T-helper 2 cell treated with Interferon-gamma antibody and Interleukin-4, amounts not matched to agents 100 ng/mL and 5 ng/mL, for 36 hours (primary cell): ENCODE results near the gene BCL11A. TPM values are rescaled to one million over a fixed set of nuclear protein-coding genes. Genes with fewer than 3 reads are reported as not detected.

Experiments used
- intact Hi-C: fragments of 100-400 bp; cut with micrococcal nuclease; formaldehyde crosslinking; loops from one replicate; pipeline ENCODE4 v1.15.1; 2023
- total RNA-seq: library from RNA; stranded (reverse); gene quantifications from 2 replicates; pipeline ENCODE4 v1.2.3, GENCODE V29; 2022

Gene BCL11A
- total RNA-seq, 1 donor from 2014 or later = 0.05 TPM

DNA sequence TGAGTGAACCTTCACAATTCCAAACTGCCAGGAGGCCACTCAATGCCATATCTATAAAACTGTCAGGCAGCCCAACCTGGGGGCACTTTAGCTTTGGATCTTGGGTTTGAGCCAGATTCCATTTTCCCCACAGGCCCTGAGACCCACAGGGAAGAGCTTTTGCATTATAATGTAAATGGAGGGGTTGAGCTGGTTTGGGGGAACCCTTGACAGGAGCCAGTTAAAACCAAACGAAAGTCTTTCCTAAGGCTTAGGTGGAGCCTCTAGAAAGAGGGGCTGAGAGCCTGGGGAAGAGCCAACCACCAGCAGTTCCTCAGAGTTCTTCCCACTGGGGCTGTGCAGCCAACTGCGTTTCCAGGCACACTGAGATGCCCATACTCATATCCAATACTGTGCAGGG lies 42.7 kb downstream of the BCL11A start:
- intact Hi-C loops = no loop called here

DNA sequence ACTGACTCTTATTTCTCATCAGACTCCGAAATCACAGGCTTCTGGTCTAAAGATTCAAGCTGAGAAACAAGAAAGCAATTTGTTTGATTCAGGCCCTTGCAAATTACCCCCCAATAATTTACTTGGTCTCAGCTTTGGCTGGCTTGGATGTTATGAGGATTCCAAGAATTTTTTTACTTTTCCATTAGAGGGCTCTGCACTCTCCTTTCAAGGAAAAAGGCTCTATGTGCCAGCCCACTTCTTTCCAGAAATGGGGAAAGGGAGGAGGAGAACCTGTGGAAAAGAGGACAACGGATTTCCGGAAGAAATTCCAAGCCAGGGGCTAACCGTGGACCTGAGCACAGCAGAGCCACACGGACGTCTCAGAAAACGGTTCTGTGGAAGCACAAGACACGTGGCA lies 44.4 kb downstream of the BCL11A start:
- intact Hi-C loops = no loop called here

- intact Hi-C loops = no loop called here
Observed at GRCh38 chr2:60508339-60508917, 45.0 kb downstream of the BCL11A start.

DNA sequence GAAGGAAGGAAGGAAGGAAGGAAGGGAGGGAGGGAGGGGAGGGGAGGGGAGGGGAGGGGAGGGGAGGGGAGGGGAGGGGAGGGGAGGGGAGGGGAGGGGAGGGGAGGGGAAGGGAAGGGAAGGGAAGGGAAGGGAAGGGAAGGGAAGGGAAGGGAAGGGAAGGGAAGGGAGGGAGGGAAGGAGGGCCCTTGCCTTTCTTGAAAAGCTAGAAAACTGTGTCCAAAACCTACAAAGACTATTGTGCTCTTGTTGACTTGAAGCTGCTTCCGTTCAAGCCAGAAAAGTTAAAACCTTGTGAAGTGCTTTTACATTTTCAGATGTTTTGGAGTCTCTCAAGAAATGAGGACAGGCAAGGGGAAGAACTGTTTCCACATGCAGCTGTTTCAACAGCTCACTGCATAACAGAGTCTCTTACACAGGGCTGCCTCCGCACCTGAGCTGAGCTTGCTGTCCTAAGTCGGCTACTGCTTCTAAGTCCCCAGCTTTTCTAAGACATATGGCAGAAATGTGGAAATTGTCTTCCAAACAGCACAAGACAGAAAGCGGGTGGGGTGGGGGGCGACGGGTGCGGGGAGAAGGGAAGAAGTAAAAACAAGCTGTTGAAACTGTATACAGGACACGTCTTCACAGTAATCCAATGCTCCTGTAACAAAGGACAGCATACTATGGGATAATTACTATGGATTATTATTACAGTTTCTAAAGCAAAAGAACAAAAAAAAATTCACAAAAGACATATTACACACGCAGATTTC lies 46.1 kb downstream of the BCL11A start:
- intact Hi-C loops = no loop called here

GRCh38 chr2:60505880-60506260 lies 47.6 kb downstream of the BCL11A start:
- intact Hi-C loops = no loop called here

GRCh38 chr2:60505240-60505879 lies 48.1 kb downstream of the BCL11A start:
- intact Hi-C loops = no loop called here

GRCh38 chr2:60504049-60504448 lies 49.4 kb downstream of the BCL11A start:
- intact Hi-C loops = no loop called here

- intact Hi-C loops = no loop called here
Observed at GRCh38 chr2:60502144-60502543, 51.3 kb downstream of the BCL11A start.

DNA sequence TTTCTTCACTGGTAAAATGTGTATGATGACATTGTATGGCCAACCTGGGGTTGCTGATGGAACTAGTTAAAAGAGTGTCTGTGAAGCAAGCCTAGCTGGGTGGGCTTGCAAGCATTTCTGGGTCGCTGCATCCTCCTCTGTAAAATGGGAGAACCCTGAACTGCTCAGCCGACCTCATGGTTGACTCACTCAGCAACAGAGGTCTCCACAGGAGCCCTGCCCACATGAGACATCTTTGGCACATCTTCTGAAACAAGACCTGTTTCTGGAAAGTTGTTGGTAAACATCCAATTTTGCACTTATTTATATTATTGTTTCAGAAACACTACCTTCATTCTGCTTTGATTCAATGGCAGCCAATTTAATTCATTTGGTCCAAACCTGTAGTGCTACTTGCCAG lies 52.6 kb downstream of the BCL11A start:
- intact Hi-C loops = no loop called here

DNA sequence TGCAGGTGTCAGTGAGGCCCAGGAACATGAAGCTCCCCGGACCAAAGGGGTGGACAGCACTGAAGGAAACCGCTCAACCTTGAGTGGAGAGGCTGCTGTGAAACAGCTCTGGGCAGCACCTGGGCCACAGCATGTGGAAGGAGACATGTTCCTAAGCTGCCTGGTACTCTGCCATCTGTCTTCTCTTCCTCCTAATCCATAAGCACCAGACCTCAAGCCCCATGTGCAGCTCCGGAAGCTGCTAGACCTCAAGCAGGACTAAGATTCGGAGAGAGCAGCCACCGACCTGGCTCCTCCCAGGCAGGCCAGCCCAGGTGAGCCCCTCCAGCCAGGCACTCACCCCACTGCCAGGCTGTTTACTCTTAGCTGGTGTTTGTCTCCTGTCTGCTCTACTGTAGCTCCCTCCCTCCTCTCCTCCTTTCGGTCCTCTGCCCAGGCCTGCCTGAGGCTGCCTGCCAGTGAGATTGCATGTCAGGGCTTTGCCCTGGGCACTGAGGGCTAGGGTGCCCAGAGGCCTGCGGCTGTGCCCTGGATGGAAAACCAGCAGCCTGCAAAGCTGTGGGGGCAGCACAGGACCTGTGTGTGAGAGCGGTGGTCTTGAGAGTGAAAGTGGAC lies 53.7 kb downstream of the BCL11A start:
- intact Hi-C loops = no loop called here

DNA sequence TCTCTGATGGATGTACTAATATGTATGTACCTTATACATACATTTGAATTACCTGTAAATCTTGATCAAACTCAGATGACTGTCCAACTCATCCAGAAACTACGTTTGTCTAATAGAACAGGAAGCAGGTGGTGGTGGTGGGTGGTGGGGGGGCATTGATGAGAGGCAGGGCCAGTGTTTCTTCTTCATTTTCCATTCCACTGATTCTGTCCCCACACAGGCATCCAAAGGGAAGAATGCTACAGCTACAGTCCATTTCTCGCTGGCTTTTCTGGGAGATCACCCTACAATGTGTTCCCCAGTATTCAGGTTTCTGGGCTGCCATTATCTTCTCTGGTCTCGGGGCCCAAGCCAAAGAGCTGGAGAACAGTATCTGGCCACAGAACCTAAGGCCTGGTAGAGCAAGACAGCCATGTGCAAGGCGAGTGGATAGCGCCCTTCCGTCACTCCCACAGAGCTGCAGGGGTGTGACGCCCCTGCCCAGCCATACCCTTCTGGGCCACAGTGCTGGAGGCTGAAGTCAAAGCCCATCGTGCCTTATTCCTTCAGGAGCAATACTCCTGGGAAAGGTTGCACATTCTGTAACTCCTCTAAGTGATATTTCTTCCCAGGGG lies 54.5 kb downstream of the BCL11A start:
- intact Hi-C loops = no loop called here

DNA sequence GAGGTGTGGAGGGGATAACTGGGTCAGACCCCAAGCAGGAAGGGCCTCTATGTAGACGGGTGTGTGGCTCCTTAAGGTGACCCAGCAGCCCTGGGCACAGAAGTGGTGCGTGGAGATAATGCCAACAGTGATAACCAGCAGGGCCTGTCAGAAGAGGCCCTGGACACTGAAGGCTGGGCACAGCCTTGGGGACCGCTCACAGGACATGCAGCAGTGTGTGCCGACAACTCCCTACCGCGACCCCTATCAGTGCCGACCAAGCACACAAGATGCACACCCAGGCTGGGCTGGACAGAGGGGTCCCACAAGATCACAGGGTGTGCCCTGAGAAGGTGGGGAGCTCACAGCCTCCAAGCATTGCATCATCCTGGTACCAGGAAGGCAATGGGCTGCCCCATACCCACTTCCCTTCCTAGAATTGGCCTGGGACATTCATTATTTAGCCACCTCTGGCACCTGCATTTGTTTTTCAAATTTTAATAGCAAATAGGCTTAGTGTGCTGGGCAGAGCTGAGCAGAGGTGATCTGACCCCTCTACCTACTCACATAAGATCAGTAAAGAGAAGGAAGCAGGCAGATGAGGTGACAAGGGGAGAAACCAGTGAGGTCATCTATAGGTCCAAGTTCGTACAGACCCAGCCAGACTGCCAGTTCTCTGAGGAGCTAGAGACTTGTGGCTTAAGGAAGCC lies 55.2 kb downstream of the BCL11A start:
- intact Hi-C loops = no loop called here

DNA sequence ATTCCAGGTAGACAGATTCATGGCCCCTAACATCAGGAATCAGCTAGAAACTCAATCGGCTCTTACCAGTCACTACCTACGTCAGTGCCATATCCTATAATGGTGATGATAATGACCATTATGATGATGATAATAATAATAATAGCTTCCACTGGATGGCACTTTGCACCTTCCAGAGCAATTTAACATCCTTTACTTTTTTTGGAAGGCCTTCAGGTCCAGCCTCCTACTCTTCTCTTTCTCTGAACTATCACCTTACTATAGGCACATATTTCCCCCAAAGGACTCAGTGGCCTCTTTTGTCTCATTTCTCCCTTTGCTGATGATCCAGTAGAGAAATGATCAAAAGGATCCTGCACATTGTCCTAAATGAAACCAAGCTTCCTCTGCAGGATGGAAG lies 56.0 kb downstream of the BCL11A start:
- intact Hi-C loops = no loop called here

- intact Hi-C loops = no loop called here
Observed at GRCh38 chr2:60496956-60497355, 56.5 kb downstream of the BCL11A start.

DNA sequence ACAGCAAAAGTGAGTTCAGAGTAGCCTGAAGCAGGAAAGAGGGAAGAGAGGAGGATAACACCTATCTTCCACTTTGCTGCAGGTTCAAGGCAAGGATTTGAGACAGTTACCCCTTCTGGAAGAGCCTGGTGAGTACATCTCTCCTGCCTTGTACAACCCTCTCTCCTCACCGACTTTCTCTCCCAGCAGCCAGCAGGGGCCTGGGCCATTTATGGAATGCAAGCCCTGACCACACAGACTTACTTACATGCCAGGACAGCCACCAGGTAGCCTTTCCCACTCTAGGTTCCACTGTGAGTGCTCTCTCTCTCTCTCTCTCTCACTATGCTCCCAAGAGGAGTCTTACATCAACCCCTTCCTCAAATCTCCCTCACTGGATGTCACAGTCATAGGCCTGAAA lies 57.0 kb downstream of the BCL11A start:
- intact Hi-C loops = no loop called here

DNA sequence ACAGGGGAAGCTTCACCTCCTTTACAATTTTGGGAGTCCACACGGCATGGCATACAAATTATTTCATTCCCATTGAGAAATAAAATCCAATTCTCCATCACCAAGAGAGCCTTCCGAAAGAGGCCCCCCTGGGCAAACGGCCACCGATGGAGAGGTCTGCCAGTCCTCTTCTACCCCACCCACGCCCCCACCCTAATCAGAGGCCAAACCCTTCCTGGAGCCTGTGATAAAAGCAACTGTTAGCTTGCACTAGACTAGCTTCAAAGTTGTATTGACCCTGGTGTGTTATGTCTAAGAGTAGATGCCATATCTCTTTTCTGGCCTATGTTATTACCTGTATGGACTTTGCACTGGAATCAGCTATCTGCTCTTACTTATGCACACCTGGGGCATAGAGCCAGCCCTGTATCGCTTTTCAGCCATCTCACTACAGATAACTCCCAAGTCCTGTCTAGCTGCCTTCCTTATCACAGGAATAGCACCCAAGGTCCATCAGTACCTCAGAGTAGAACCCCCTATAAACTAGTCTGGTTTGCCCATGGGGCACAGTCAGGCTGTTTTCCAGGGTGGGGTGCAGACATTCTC lies 58.3 kb downstream of the BCL11A start:
- intact Hi-C loops = no loop called here

GRCh38 chr2:60493804-60494387 lies 59.6 kb downstream of the BCL11A start:
- intact Hi-C loops = no loop called here

DNA sequence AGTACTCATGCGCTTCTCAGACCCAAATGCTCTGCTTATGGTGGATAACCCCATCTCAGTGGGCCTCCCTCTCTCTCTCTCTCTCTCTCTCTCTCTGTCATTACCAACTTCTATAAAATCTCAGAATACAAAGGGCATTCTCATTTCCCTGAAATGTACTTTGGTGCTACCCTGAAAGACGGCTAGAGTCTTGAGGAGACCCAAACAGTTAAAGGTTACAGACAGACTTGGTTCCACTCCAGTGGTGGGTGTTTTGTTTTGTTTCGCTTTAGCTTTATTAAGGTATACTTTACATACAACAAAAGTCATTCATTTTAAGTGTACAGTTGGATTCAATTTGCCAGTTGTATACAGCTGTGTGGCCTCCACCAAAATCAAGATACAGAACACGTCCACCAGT lies 60.9 kb downstream of the BCL11A start:
- intact Hi-C loops = no loop called here

DNA sequence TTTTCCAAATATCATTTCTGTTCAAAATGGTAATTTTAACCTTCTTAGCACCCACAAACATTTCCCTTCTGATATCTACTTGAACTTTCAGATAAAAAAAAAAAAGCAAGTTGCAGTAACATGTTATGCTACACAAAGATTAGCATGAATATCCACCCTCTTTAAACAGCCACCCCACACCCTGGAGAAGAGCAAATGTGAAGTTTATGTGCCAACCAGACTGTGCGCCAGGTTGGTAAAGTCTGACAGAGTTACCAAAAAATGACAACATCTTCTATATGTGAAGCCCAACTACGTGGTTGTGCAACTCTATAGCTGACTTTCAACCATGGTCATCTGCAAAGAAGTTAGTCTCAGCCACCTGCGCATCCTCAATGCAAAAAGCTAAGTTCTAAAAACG lies 62.6 kb downstream of the BCL11A start:
- intact Hi-C loops = no loop called here

DNA sequence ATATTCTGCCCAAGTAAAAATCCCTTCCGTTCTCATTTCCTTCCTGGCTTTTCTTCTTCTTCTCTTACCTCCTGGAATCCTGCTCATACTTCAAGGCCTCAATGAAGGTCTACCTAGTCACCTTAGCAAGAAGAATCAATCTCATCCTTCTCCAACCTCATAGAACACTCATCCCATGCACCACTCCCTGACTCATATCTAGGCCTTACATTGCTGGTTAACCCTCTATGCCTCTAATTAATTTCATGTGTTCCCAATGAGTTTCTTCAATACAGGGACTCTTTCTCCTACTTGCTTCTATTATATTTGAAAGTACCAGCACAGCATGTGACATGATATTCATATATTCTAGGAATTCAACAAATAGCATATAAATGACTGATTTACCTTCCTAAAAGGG lies 63.0 kb downstream of the BCL11A start:
- intact Hi-C loops = no loop called here

GRCh38 chr2:60489289-60489688 lies 64.2 kb downstream of the BCL11A start:
- intact Hi-C loops = no loop called here
